IMR-90 (cell line): ENCODE data around the gene DNM2. TPM values are rescaled to one million over a fixed set of nuclear protein-coding genes. Genes with fewer than 3 reads are reported as not detected.

Experiments
- ATAC-seq: fragments of 200-7000 bp; cut with Tn5 transposase; 2 replicates; pipeline ENCODE4 v1.9.1; 2020; ENCODE audit warnings: low read depth, mild to moderate bottlenecking, moderate library complexity
- BruUV-seq: library from RNA; stranded (reverse); fragments of 400-500 nt; replicated peaks from 2 replicates; lab custom pipeline; 2021; lab: Mats Ljungman, UMichigan
- CTCF ChIA-PET: fragments of 300-600 bp; formaldehyde crosslinking; extraction: SDS; loops from one replicate; lab custom pipeline; 2021; ENCODE audit warnings: antibody characterized with exemption; lab: Yijun Ruan, JAX
- POLR2A ChIA-PET: fragments of 300-600 bp; sonication (Branson Sonifier 250); formaldehyde crosslinking; loops from one replicate; lab custom pipeline; 2022; ENCODE audit warnings: antibody characterized with exemption; ENCODE audit not compliant: unreplicated experiment; lab: Charles Lee
- DNase-seq: peaks from one replicate; pipeline ENCODE4 v3.0.0; 2013
- H2AFZ ChIP-seq: replicated peaks from 2 replicates; pipeline ENCODE3; 2013; ENCODE audit warnings: low read length, mild to moderate bottlenecking; ENCODE audit not compliant: poor library complexity
- H2AK5ac ChIP-seq: 2 replicates; pipeline ENCODE4 v1.6.1; 2013; ENCODE audit warnings: low read depth, low read length, inconsistent platforms
- H2AK9ac ChIP-seq: replicated peaks from 2 replicates; pipeline ENCODE3; 2013; ENCODE audit warnings: mild to moderate bottlenecking, low read depth, low read length, moderate library complexity; ENCODE audit not compliant: poor library complexity
- H2BK120ac ChIP-seq: 2 replicates; pipeline ENCODE4 v1.6.1; 2013; ENCODE audit warnings: low read depth, low read length, inconsistent platforms
- H2BK15ac ChIP-seq: 3 replicates; pipeline ENCODE4 v1.6.1; 2013; ENCODE audit warnings: low read depth, low read length, inconsistent platforms
- H2BK20ac ChIP-seq: 2 replicates; pipeline ENCODE4 v1.6.1; 2013; ENCODE audit warnings: low read depth, mild to moderate bottlenecking, inconsistent platforms, low read length, moderate library complexity
- H2BK5ac ChIP-seq: 2 replicates; pipeline ENCODE4 v1.6.1; 2013; ENCODE audit warnings: mild to moderate bottlenecking, low read depth, low read length, inconsistent platforms; ENCODE audit not compliant: poor library complexity, severe bottlenecking
- H3K14ac ChIP-seq: replicated peaks from 2 replicates; pipeline ENCODE4 v1.6.1; 2013; ENCODE audit warnings: low read depth, low read length, inconsistent platforms
- H3K18ac ChIP-seq: 2 replicates; pipeline ENCODE4 v1.6.1; 2013; ENCODE audit warnings: low read depth, low read length, control low read depth
- H3K23ac ChIP-seq: 2 replicates; pipeline ENCODE4 v1.6.1; 2013; ENCODE audit warnings: low read depth, low read length, inconsistent platforms
- H3K27ac ChIP-seq: 2 replicates; pipeline ENCODE4 v1.5.1; 2013; ENCODE audit warnings: mild to moderate bottlenecking, control low read depth, low read length; ENCODE audit not compliant: insufficient read depth
- H3K27me3 ChIP-seq: 2 replicates; pipeline ENCODE4 v1.6.1; 2013; ENCODE audit warnings: low read length; ENCODE audit not compliant: control insufficient read depth, insufficient read depth
- H3K36me3 ChIP-seq: 2 replicates; pipeline ENCODE4 v1.6.1; 2013; ENCODE audit warnings: low read length, mixed read lengths; ENCODE audit not compliant: control insufficient read depth, insufficient read depth
- H3K4ac ChIP-seq: 2 replicates; pipeline ENCODE4 v1.6.1; 2013; ENCODE audit warnings: low read depth, low read length, inconsistent platforms
- H3K4me1 ChIP-seq: 2 replicates; pipeline ENCODE4 v1.6.1; 2013; ENCODE audit warnings: low read length, mixed read lengths; ENCODE audit not compliant: control insufficient read depth, insufficient read depth
- H3K4me2 ChIP-seq: 2 replicates; pipeline ENCODE4 v1.6.1; 2013; ENCODE audit warnings: low read depth, mild to moderate bottlenecking, control low read depth, low read length, moderate library complexity
- H3K4me3 ChIP-seq: 2 replicates; pipeline ENCODE4 v1.5.1; 2013; ENCODE audit warnings: low read depth, mild to moderate bottlenecking, control low read depth, low read length, moderate library complexity; ENCODE audit not compliant: insufficient read depth
- H3K56ac ChIP-seq: 2 replicates; pipeline ENCODE4 v1.6.1; 2013; ENCODE audit warnings: low read length, inconsistent platforms; ENCODE audit not compliant: insufficient read depth; ENCODE audit errors: extremely low read depth
- H3K79me1 ChIP-seq, 2 experiments: 2 replicates each; pipeline ENCODE4 v1.6.1; 2013; ENCODE audit warnings: low read length in 2 of 2, inconsistent platforms in 1 of 2, low read depth in 1 of 2
- H3K9ac ChIP-seq: 2 replicates; pipeline ENCODE4 v1.6.1; 2013; ENCODE audit warnings: low read depth, low read length, control low read depth
- H3K9me1 ChIP-seq: 2 replicates; pipeline ENCODE4 v1.6.1; 2013; ENCODE audit warnings: low read length, inconsistent platforms; ENCODE audit not compliant: insufficient read depth
- H3K9me3 ChIP-seq: 2 replicates; pipeline ENCODE4 v1.6.1; 2013; ENCODE audit warnings: low read length; ENCODE audit not compliant: control insufficient read depth, insufficient read depth
- H4K20me1 ChIP-seq: 2 replicates; pipeline ENCODE4 v1.6.1; 2013; ENCODE audit warnings: low read length, inconsistent platforms; ENCODE audit not compliant: insufficient read depth
- H4K5ac ChIP-seq: 2 replicates; pipeline ENCODE4 v1.6.1; 2013; ENCODE audit warnings: mild to moderate bottlenecking, low read depth, low read length, control low read depth
- H4K8ac ChIP-seq, 2 experiments: 2 replicates each; pipeline ENCODE4 v1.6.1; 2013; ENCODE audit warnings: low read depth in 2 of 2, low read length in 2 of 2, control low read depth in 1 of 2, inconsistent platforms in 1 of 2
- H4K91ac ChIP-seq: 2 replicates; pipeline ENCODE4 v1.6.1; 2013; ENCODE audit warnings: low read depth, low read length, inconsistent platforms; ENCODE audit not compliant: insufficient read depth
- CHD1 ChIP-seq: IDR thresholded peaks from 2 replicates; pipeline ENCODE4 v1.6.1; 2012; ENCODE audit warnings: low read depth, low read length, improper control_type of control experiment
- FOS ChIP-seq: fragments of 150-350 bp; IDR thresholded peaks from 2 replicates; pipeline ENCODE4 v1.6.1; 2016; ENCODE audit warnings: low read depth, low read length
- MXI1 ChIP-seq: IDR thresholded peaks from 2 replicates; pipeline ENCODE4 v1.6.1; 2012; ENCODE audit warnings: low read depth, mild to moderate bottlenecking, low read length, moderate library complexity, borderline replicate concordance
- RCOR1 ChIP-seq: IDR thresholded peaks from 2 replicates; pipeline ENCODE4 v1.6.1; 2012; ENCODE audit warnings: mild to moderate bottlenecking, low read length, improper control_type of control experiment; ENCODE audit not compliant: insufficient replicate concordance
- WGBS, 2 experiments: methylation state at CpG; one replicate each; pipeline versions ENCODE4 v1.1.5 to v1.1.7; 2013; ENCODE audit warnings: missing lambda C conversion rate in 2 of 2; ENCODE audit not compliant: insufficient read length in 1 of 2; ENCODE audit errors: extremely low coverage in 2 of 2; 5-methylcytosine and 5-hydroxymethylcytosine counted together
- dilution Hi-C: fragments of 300-500 bp; cut with HindIII; formaldehyde crosslinking; loops from one replicate; pipeline ENCODE4 v1.14.3; 2018; ENCODE audit warnings: low sequenced_read_pairs; ENCODE audit not compliant: unreplicated experiment
- in situ Hi-C: fragments of 300-500 bp; cut with MboI; formaldehyde crosslinking; loops from 3 replicates; pipeline ENCODE4 v1.14.3; 2019; ENCODE audit warnings: low sequenced_read_pairs, inconsistent platforms, mixed read lengths
- intact Hi-C: fragments of 100-400 bp; cut with micrococcal nuclease; formaldehyde crosslinking; loops from 2 replicates; pipeline ENCODE4 v1.10.0; 2022
- polyA plus RNA-seq, 3 experiments: library from polyadenylated mRNA; depleted of rRNA; stranded (reverse); fragments of >200 nt; gene quantifications; 2 replicates each; pipeline ENCODE4 v1.2.3, GENCODE V29; 2012; ENCODE audit warnings: low replicate concordance in 1 of 3
- total RNA-seq: library from RNA; depleted of rRNA; stranded (reverse); fragments of >200 nt; gene quantifications from 2 replicates; pipeline ENCODE4 v1.2.3, GENCODE V29; 2012
- TF ChIP-seq, protein P1 (sequence below): fragments of 150-350 bp; IDR thresholded peaks from 2 replicates; pipeline ENCODE4 v1.6.1; 2017; ENCODE audit warnings: mild to moderate bottlenecking, antibody characterized with exemption, low read length, low read depth
- TF ChIP-seq, protein P2 (sequence below): conservative IDR thresholded peaks from 2 replicates; pipeline ENCODE4 v1.5.1; 2012; ENCODE audit warnings: mild to moderate bottlenecking, low read depth, low read length, improper control_type of control experiment

DNM2 gene
- total and polyA plus RNA-seq, 2 of the 4 experiments (the other 2 are of a cell fraction) = 55.6 to 74.2 TPM

DNA sequence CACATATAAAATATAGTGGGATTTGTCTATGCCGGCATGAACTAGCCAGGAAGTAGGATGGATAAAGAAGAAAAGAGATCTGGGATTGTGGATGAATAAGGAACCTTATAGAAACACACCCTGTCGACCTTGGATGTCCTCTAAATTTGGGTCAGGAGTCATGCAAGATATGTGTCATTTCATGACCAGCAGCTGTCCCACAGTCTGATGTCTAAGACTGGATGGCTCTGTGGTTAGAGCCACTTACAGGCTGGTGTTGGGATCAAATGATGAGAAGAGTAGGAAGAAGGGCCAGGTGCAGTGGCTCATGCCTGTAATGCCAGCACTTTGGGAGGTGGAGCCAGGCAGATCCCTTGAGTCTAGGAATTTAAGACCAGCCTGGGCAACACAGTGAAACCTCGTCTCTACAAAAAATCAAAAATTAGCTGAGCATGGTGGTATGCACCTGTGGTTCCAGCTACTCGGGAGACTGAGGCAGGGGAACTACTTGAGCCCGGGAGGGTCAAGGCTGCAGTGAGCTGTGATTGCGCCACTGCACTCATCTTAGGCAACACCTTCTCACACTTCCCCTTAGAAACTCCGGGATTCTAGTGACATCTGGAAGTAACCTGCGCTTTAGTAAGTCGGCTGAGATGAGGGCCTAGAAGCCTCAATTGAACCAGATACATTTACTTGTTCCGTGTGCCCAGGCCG, 87.3 kb downstream of the DNM2 start:
- Histone ChIP-seq H3K4me2 (no peak overlapping the region), H2BK120ac (no peak overlapping the region), H3K18ac (no peak overlapping the region), H2BK20ac (no peak overlapping the region), H3K9me1 (no peaks in the 10 kb centered on the region; the same call in 1 of the 2 replicates), H3K36me3 (peaks cover 69% of the 10 kb centered on the region), H2BK5ac (no peak overlapping the region), H4K5ac (no peak overlapping the region), H3K4me3 (no peak overlapping the region), H3K9me3 (no peaks in the 10 kb centered on the region), H3K4ac (no peak overlapping the region), H2BK15ac (no peak overlapping the region), H4K20me1 (no peaks in the 10 kb centered on the region; the same call in 1 of the 2 replicates), H3K79me1 (peaks cover 0 to 10% of the 10 kb centered on the region in 2 experiments; a peak in 1 of 4 replicates), H3K4me1 (no peaks in the 10 kb centered on the region), H3K27me3 (no peaks in the 10 kb centered on the region), H4K91ac (no peak overlapping the region), H3K14ac (no peak overlapping the region), H3K9ac (no peak overlapping the region), H3K23ac (no peak overlapping the region), H2AK5ac (no peak overlapping the region), H3K27ac (no peak overlapping the region), H2AK9ac (no peak overlapping the region), H4K8ac (no peak overlapping the region), H3K56ac (no peak overlapping the region), H2AFZ (no peak overlapping the region)
- ATAC-seq = no peak
- ChIA-PET POLR2A (no interaction called here), CTCF (interaction anchor here (1.4 kb wide), 1 partner anchor 59 kb away, joined by 4 read pairs; no protein-coding TSS in a partner anchor)
- DNase-seq = no peak
- no TSS peak for BruUV-seq
- intact Hi-C loops (no loop called here), in situ Hi-C loops (no loop called here), dilution Hi-C loops (no loop called here)
- 90% methylated on average over 2 of the region's 11 CpGs; no CpG with 5 or more reads in 1 of the 2 experiments for WGBS, 2 experiments
- TF ChIP-seq MXI1 = no peak
- TF ChIP-seq, protein P1, sequence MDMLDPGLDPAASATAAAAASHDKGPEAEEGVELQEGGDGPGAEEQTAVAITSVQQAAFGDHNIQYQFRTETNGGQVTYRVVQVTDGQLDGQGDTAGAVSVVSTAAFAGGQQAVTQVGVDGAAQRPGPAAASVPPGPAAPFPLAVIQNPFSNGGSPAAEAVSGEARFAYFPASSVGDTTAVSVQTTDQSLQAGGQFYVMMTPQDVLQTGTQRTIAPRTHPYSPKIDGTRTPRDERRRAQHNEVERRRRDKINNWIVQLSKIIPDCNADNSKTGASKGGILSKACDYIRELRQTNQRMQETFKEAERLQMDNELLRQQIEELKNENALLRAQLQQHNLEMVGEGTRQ = no peak
- TF ChIP-seq RCOR1 = no peak
- TF ChIP-seq, protein P2, sequence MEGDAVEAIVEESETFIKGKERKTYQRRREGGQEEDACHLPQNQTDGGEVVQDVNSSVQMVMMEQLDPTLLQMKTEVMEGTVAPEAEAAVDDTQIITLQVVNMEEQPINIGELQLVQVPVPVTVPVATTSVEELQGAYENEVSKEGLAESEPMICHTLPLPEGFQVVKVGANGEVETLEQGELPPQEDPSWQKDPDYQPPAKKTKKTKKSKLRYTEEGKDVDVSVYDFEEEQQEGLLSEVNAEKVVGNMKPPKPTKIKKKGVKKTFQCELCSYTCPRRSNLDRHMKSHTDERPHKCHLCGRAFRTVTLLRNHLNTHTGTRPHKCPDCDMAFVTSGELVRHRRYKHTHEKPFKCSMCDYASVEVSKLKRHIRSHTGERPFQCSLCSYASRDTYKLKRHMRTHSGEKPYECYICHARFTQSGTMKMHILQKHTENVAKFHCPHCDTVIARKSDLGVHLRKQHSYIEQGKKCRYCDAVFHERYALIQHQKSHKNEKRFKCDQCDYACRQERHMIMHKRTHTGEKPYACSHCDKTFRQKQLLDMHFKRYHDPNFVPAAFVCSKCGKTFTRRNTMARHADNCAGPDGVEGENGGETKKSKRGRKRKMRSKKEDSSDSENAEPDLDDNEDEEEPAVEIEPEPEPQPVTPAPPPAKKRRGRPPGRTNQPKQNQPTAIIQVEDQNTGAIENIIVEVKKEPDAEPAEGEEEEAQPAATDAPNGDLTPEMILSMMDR = no peak
- TF ChIP-seq CHD1 = no peak
- no peak for TF ChIP-seq FOS
